Tibial nerve (tissue), 4 donors: ENCODE results near the gene SNX13. TPM values are rescaled to one million over a fixed set of nuclear protein-coding genes. Genes with fewer than 3 reads are reported as not detected.
"Not testable (repeated sequence)": the region's sequence is repeated elsewhere in the genome, so short reads cannot be mapped to it uniquely, and the experiment has no call there.

ENCODE experiments used
- DNase-seq, 2 donors: peaks; one replicate each; pipeline ENCODE4 v3.0.0-alpha.2; 2019; ENCODE audit warnings: low spot score in 2 of 2
- H3K27ac ChIP-seq, 4 donors: fragments of 200-600 bp; sonication (generic) in 3 of 4; one replicate each; pipeline ENCODE4 v1.5.1; 2017 to 2019; ENCODE audit warnings: mild to moderate bottlenecking in 1 of 4
- H3K27me3 ChIP-seq, 2 donors: fragments of 200-600 bp; sonication (generic) in 1 of 2; one replicate each; pipeline versions ENCODE4 v1.5.1 to v1.6.0; 2017 to 2019
- H3K36me3 ChIP-seq, 3 donors: fragments of 200-600 bp; sonication (generic); one replicate each; pipeline ENCODE4 v1.5.1; 2018 to 2019
- H3K4me1 ChIP-seq, 4 donors: fragments of 200-600 bp; sonication (generic) in 3 of 4; one replicate each; pipeline ENCODE4 v1.5.1; 2017 to 2019
- H3K4me3 ChIP-seq, 4 donors: fragments of 200-600 bp; sonication (generic) in 3 of 4; one replicate each; pipeline ENCODE4 v1.5.1; 2017 to 2019; ENCODE audit warnings: mild to moderate bottlenecking in 1 of 4, moderate library complexity in 1 of 4
- H3K9me3 ChIP-seq, 4 donors: fragments of 200-600 bp; sonication (generic) in 3 of 4; one replicate each; pipeline ENCODE4 v1.5.1; 2017 to 2019
- EP300 ChIP-seq, 2 donors: sonication (generic); formaldehyde crosslinking; IDR thresholded peaks; one replicate each; pipeline ENCODE4 v1.6.1; 2017; ENCODE audit warnings: antibody characterized with exemption in 2 of 2, mild to moderate bottlenecking in 1 of 2
- POLR2A ChIP-seq, 2 donors: fragments of 450-650 bp; IDR thresholded peaks; one replicate each; pipeline ENCODE4 v1.6.1; 2017; ENCODE audit warnings: antibody characterized with exemption in 2 of 2, mild to moderate bottlenecking in 2 of 2, moderate library complexity in 2 of 2
- WGBS, 2 donors: methylation state at CpG; one replicate each; pipeline ENCODE4 v1.1.5; 2018; 5-methylcytosine and 5-hydroxymethylcytosine counted together
- total RNA-seq, 4 donors: library from RNA; depleted of rRNA; stranded (reverse); fragments of >200 nt; gene quantifications; one replicate each; pipeline ENCODE4 v1.1.0, GENCODE V29; 2016
- TF ChIP-seq, protein P1 (sequence below), 5 experiments: fragments of 200-600 bp in 3 of 5; fragments of 450-650 bp in 2 of 5; sonication (generic) in 3 of 5; IDR thresholded peaks; one replicate each; pipeline ENCODE4 v1.5.1; 2016 to 2019; ENCODE audit warnings: antibody characterized with exemption in 5 of 5, mild to moderate bottlenecking in 3 of 5, moderate library complexity in 2 of 5

Gene SNX13
- total RNA-seq, 4 donors from 2014 or later, result 52.8 to 77.6 (median 58.9) TPM

- Histone ChIP-seq H3K27ac (no peak overlapping the region), H3K36me3 (peaks cover 0 to 49% (median 0%) of the 10 kb centered on the region in 3 donors), H3K27me3 (no peaks in the 10 kb centered on the region), H3K4me1 (no peaks in the 10 kb centered on the region), H3K4me3 (no peak overlapping the region), H3K9me3 (peaks cover 0 to 17% (median 6%) of the 10 kb centered on the region in 4 donors)
- DNase-seq, result no peak
- WGBS, 2 donors, result 67 to 75% methylated on average over 4 of the region's 4 CpGs
- TF ChIP-seq POLR2A (IDR thresholded peaks at IDR 0.05) (no peak), EP300 (IDR thresholded peaks at IDR 0.05) (no peak)
These were observed 125.0 kb downstream of the SNX13 start for GRCh38 chr7:17815318-17815717.

GRCh38 chr7:17814058-17814457, 126.2 kb downstream of the SNX13 start:
- peaks cover 0 to 52% (median 0%) of the 10 kb centered on the region in 3 donors for H3K36me3 ChIP-seq
- peaks cover 0 to 20% (median 6%) of the 10 kb centered on the region in 4 donors for H3K9me3 ChIP-seq
- no peak overlapping the region for H3K4me3 ChIP-seq
- no peaks in the 10 kb centered on the region for H3K4me1 ChIP-seq
- H3K27ac ChIP-seq, result no peak overlapping the region
- DNase-seq, result no peak
- TF ChIP-seq POLR2A (IDR thresholded peaks at IDR 0.05) (no peak), EP300 (IDR thresholded peaks at IDR 0.05) (no peak)
- TF ChIP-seq, protein P1, sequence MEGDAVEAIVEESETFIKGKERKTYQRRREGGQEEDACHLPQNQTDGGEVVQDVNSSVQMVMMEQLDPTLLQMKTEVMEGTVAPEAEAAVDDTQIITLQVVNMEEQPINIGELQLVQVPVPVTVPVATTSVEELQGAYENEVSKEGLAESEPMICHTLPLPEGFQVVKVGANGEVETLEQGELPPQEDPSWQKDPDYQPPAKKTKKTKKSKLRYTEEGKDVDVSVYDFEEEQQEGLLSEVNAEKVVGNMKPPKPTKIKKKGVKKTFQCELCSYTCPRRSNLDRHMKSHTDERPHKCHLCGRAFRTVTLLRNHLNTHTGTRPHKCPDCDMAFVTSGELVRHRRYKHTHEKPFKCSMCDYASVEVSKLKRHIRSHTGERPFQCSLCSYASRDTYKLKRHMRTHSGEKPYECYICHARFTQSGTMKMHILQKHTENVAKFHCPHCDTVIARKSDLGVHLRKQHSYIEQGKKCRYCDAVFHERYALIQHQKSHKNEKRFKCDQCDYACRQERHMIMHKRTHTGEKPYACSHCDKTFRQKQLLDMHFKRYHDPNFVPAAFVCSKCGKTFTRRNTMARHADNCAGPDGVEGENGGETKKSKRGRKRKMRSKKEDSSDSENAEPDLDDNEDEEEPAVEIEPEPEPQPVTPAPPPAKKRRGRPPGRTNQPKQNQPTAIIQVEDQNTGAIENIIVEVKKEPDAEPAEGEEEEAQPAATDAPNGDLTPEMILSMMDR (IDR thresholded peaks at IDR 0.05), result no peak
- no peaks in the 10 kb centered on the region for H3K27me3 ChIP-seq
- WGBS, 2 donors, result 91 to 93% methylated on average over 1 of the region's 1 CpG

DNA sequence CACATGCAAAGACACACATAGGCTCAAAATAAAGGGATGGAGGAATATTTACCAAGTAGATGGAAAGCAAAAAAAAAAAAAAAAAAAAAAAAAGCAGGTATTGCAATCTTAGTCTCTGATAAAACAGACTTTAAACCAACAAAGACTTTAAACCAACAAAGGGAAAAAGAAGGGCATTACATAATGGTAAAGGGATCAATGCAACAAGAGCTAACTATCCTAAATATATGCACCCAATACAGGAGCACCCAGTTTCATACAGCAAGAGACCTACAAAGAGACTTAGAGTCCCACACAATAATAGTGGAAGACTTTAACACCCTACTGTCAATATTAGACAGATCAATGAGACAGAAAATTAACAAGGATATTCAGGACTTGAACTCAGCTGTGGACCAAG, 131.1 kb downstream of the SNX13 start:
- H3K4me3 ChIP-seq, DNase-seq, H3K27ac ChIP-seq: not testable (repeated sequence)

GRCh38 chr7:17807242-17807641, 133.1 kb downstream of the SNX13 start:
- Histone ChIP-seq H3K4me3 (no peak overlapping the region), H3K27me3 (no peaks in the 10 kb centered on the region), H3K27ac (no peak overlapping the region), H3K4me1 (no peaks in the 10 kb centered on the region), H3K9me3 (peaks cover 0 to 14% (median 4%) of the 10 kb centered on the region in 4 donors), H3K36me3 (peaks cover 0 to 41% (median 0%) of the 10 kb centered on the region in 3 donors)
- no peak for DNase-seq
- TF ChIP-seq POLR2A (IDR thresholded peaks at IDR 0.05) (no peak), EP300 (IDR thresholded peaks at IDR 0.05) (no peak)
- TF ChIP-seq, protein P1 (IDR thresholded peaks at IDR 0.05), result no peak
- WGBS, 2 donors, result 67 to 72% methylated on average over 6 to 9 of the region's 9 CpGs

More for the DNA sequence above, 131.1 kb downstream of the SNX13 start:
- H3K4me1 ChIP-seq, H3K27me3 ChIP-seq: not testable (repeated sequence)
- Histone ChIP-seq H3K36me3 (peaks cover 0 to 48% (median 0%) of the 10 kb centered on the region in 3 donors), H3K9me3 (peaks cover 0 to 20% (median 6%) of the 10 kb centered on the region in 4 donors)

DNA sequence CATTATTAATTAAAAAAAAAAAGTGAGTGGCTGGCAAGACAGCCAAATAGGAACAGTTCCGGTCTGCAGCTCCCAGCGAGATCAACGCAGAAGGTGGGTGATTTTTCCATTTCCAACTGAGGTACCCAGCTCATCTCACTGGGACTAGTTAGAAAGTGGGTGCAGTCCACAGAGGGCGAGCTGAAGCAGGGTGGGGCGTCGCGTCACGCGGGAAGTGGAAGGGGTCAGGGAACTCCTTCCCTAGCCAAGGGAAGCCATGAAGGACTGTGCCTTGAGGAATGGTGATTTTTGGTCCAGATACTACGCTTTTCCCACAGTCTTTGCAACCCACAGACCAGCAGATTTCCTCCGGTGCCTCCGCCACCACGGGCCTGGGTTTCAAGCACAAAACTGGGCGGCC, 133.7 kb downstream of the SNX13 start:
- Histone ChIP-seq H3K4me1 (no peaks in the 10 kb centered on the region), H3K9me3 (peaks cover 0 to 8% (median 1%) of the 10 kb centered on the region in 4 donors), H3K27me3 (no peaks in the 10 kb centered on the region), H3K36me3 (peaks cover 0 to 37% (median 0%) of the 10 kb centered on the region in 3 donors), H3K27ac (no peak overlapping the region), H3K4me3 (no peak overlapping the region)
- 95 to 97% methylated on average over 13 to 14 of the region's 14 CpGs for WGBS, 2 donors
- TF ChIP-seq EP300 (IDR thresholded peaks at IDR 0.05), result no peak
- no peak for TF ChIP-seq POLR2A (IDR thresholded peaks at IDR 0.05)
- TF ChIP-seq, protein P1 (IDR thresholded peaks at IDR 0.05), result no peak
- no peak for DNase-seq

DNA sequence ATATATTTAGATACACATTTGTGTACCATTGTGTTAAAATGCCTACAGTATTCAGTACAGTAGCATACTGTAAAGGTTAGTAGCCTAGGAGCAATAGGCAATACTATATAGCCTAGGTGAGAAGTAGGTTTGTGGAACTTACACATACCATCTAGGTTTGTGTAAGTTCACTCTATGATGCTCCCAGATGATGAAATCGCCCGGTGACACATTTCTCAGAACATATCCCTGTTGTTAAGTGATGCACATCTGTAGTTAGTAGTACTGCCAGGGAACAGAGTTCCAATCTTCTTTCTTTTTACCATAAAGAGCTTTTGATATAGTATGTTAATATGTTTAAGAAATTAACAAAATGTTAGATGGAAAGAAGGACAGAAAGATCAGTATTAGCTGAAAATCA, 138.2 kb downstream of the SNX13 start:
- H3K4me3 ChIP-seq, result no peak overlapping the region
- DNase-seq, result no peak
- TF ChIP-seq POLR2A (IDR thresholded peaks at IDR 0.05), result no peak
- TF ChIP-seq, protein P1 (IDR thresholded peaks at IDR 0.05), result no peak
- TF ChIP-seq EP300 (IDR thresholded peaks at IDR 0.05), result no peak
- H3K4me1 ChIP-seq, result no peaks in the 10 kb centered on the region
- H3K27ac ChIP-seq, result no peak overlapping the region
- no peaks in the 10 kb centered on the region for H3K9me3 ChIP-seq
- H3K36me3 ChIP-seq, result peaks cover 0 to 53% (median 11%) of the 10 kb centered on the region in 3 donors
- 97 to 100% methylated on average over 2 of the region's 2 CpGs for WGBS, 2 donors
- no peaks in the 10 kb centered on the region for H3K27me3 ChIP-seq
